Measurements from ENCODE around the gene DNAJC5.

- TF ChIP-seq PKNOX1 (IDR thresholded peaks at IDR 0.05) (no peak), CTCF (IDR thresholded peaks at IDR 0.05 in 2 of 3, conservative IDR thresholded peaks at IDR 0.05 in 1 of 3; ENCODE audit: insufficient read depth in 2 of 3, low read depth in 1 of 3, low read length in 3 of 3) (no peak), CBX2 (IDR thresholded peaks at IDR 0.05; ENCODE audit: insufficient read depth, low read length, poor library complexity, severe bottlenecking) (no peak), EGR1 (conservative IDR thresholded peaks at IDR 0.05) (no peak), ZNF239 (CRISPR knock-in tag; IDR thresholded peaks at IDR 0.05) (no peak), SIRT6 (IDR thresholded peaks at IDR 0.05; ENCODE audit: low read depth, low read length) (no peak), ZNF644 (tag; IDR thresholded peaks at IDR 0.05; ENCODE audit: low read depth) (no peak), HDGF (IDR thresholded peaks at IDR 0.05) (no peak), ZZZ3 (IDR thresholded peaks at IDR 0.05) (no peak)
Observed at GRCh38 chr20:63911176-63911575, 16.2 kb downstream of the DNAJC5 start.
